Motor neuron (in vitro differentiated cells): ENCODE data around the gene MAN1C1. TPM values are rescaled to one million over a fixed set of nuclear protein-coding genes. Genes with fewer than 3 reads are reported as not detected.

Experiments
- ATAC-seq, 8 experiments: fragments of 200-7000 bp; cut with Tn5 transposase; replicated peaks in 6 of 8; 2 replicates each; pipeline ENCODE4 v1.8.0; 2021; ENCODE audit warnings: mild to moderate bottlenecking in 8 of 8, moderate library complexity in 8 of 8
- H3K27ac ChIP-seq, 2 donors: fragments of 250-450 bp; sonication (Bioruptor Pico); 2 replicates each; pipeline ENCODE4 v1.9.0; 2021; ENCODE audit warnings: antibody characterized with exemption in 2 of 2, mild to moderate bottlenecking in 2 of 2, moderate library complexity in 1 of 2
- H3K4me1 ChIP-seq, 2 donors: fragments of 250-450 bp; sonication (Bioruptor Pico); replicated peaks in 1 of 2; 2 replicates each; pipeline ENCODE4 v1.6.1; 2021; ENCODE audit warnings: antibody characterized with exemption in 2 of 2, mild to moderate bottlenecking in 2 of 2, moderate library complexity in 1 of 2
- H3K4me3 ChIP-seq, 5 donors: fragments of 250-450 bp; sonication (Bioruptor Pico); 2 replicates each; pipeline ENCODE4 v1.9.0; 2021; ENCODE audit warnings: antibody characterized with exemption in 5 of 5, mild to moderate bottlenecking in 5 of 5, moderate library complexity in 4 of 5
- WGBS, 10 experiments: fragments of 450-650 bp; shearing (Covaris generic); methylation state at CpG; one replicate each; pipeline ENCODE4 v1.0.0; 2022; 5-methylcytosine and 5-hydroxymethylcytosine counted together
- in situ Hi-C, 9 experiments: fragments of 400-800 bp; cut with MboI; loops; one replicate each; pipeline ENCODE4 v1.15.0; 2021; ENCODE audit warnings: low sequenced_read_pairs in 9 of 9, low pct_unique_long_range_greater_than_20kb in 2 of 9; ENCODE audit not compliant: unreplicated experiment in 9 of 9
- total RNA-seq, 8 experiments: library from RNA; unstranded; fragments of 300-600 nt; gene quantifications; 2 replicates each; pipeline versions ENCODE4 v1.2.3 to v1.2.4, GENCODE V29; 2022

The MAN1C1 gene
- total RNA-seq, 8 experiments from 2014 or later, result 1.2 to 67.4 (median 5.7) TPM

DNA sequence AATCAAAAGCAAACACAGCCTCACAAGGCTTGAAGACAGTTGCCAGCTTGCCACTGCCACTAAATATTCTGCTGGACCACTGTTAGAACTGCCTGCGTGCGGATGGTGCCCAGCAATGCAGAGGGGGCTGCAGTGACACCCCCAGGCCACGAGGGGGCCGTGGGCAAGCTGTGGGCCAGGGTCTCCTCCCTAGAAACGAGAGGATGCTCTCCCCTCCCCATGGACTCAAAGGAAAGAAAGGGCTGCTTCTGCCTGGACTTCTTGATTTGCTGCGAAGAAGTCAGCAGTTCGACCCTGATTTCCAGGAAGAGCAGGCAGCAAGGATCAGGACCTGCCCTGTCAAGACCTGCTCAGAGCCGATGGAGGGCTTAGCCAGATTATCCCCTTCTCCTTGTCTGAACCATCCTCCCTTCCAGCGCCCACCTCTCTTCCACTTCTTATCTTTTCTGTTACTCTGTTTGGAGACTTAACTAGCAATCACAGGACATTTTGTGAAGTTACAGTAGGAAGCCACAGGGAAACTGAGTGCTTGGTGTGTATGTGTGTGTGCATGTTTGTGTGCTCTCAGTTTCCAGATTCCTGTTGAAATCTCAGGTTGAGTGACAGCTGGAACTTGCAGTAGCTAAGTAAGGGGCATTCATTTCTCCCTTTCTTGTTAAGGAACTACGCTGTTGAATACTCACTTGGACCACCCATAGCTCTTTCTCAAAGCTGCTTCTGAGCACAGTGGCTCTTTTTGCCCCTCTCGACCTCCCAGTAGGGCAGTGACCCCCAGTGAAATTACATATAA is 2.7 kb downstream of the MAN1C1 start:
- Histone ChIP-seq H3K4me1 (peaks cover 14 to 28% of the 10 kb centered on the region in 2 donors), H3K4me3 (peak overlapping the region in 3 of 5 donors; percentile 9 to 66 (median 59)), H3K27ac (no peak overlapping the region)
- WGBS, 10 experiments, result 0 to 100% (median 33%) methylated on average over 1 to 11 of the region's 11 CpGs
- in situ Hi-C loops, result loop anchor here in 8 of 9 experiments (10.0 to 25.0 kb wide), 3 partner anchors 168 to 193 kb away; partner anchors contain the start of genes MTFR1L (in 2 of the 8) and SELENON (in 2 of the 8)
- peak in 6 of 8 experiments; percentile 3 to 31 (median 26) for ATAC-seq

GRCh38 chr1:25620211-25620610 is 3.6 kb downstream of the MAN1C1 start:
- 50 to 98% (median 92%) methylated on average over 2 to 4 of the region's 4 CpGs; no CpG with 5 or more reads in 1 of the 10 experiments for WGBS, 10 experiments
- ATAC-seq, result no peak
- no peak overlapping the region for H3K4me3 ChIP-seq
- peaks cover 14 to 28% of the 10 kb centered on the region in 2 donors for H3K4me1 ChIP-seq
- H3K27ac ChIP-seq, result no peak overlapping the region
- in situ Hi-C loops, result loop anchor here in 7 of 9 experiments (10.0 to 25.0 kb wide), 3 partner anchors 167 to 192 kb away; partner anchors contain the start of genes MTFR1L (in 2 of the 7) and SELENON (in 2 of the 7)

- WGBS, 10 experiments, result 0 to 100% (median 92%) methylated on average over 1 to 4 of the region's 4 CpGs; no CpG with 5 or more reads in 2 of the 10 experiments
- in situ Hi-C loops, result loop anchor here in 7 of 9 experiments (10.0 to 25.0 kb wide), 3 partner anchors 166 to 191 kb away; partner anchors contain the start of genes MTFR1L (in 2 of the 7) and SELENON (in 2 of the 7)
- no peak overlapping the region for H3K4me3 ChIP-seq
- no peak overlapping the region for H3K27ac ChIP-seq
- peaks cover 10 to 23% of the 10 kb centered on the region in 2 donors for H3K4me1 ChIP-seq
- no peak for ATAC-seq
Observed at GRCh38 chr1:25620701-25621350, 4.2 kb downstream of the MAN1C1 start.

DNA sequence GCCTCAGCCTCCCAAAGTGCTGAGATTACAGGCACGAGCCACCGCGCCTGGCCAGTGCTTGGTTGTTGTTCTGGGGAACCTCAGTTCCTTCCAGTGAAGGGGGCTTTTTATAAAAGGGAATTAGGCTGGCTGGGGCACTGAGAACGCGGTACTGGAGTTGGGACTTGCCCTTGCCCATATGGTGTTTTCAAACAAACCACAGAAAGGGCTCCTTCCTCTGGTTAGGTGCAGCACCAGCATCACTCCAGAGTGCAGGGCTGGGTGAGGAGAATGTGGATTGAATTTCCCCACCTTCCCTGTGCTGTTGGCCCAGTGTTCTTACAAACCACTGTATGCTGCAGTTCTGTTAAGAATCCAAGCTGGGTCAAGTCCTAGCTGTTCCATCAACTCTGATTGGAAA is 5.3 kb downstream of the MAN1C1 start:
- 80 to 96% (median 90%) methylated on average over 1 to 5 of the region's 5 CpGs; no CpG with 5 or more reads in 5 of the 10 experiments for WGBS, 10 experiments
- ATAC-seq, result no peak
- in situ Hi-C loops, result loop anchor here in 7 of 9 experiments (10.0 to 25.0 kb wide), 3 partner anchors 165 to 190 kb away; partner anchors contain the start of genes MTFR1L (in 2 of the 7) and SELENON (in 2 of the 7)
- no peak overlapping the region for H3K27ac ChIP-seq
- H3K4me3 ChIP-seq, result no peak overlapping the region
- H3K4me1 ChIP-seq, result peaks cover 10 to 23% of the 10 kb centered on the region in 2 donors

- 27 to 97% (median 77%) methylated on average over 2 to 6 of the region's 6 CpGs; no CpG with 5 or more reads in 1 of the 10 experiments for WGBS, 10 experiments
- peaks cover 10 to 23% of the 10 kb centered on the region in 2 donors for H3K4me1 ChIP-seq
- ATAC-seq, result peak in 1 of 8 experiments; percentile 2
Observed at GRCh38 chr1:25622531-25622930, 5.9 kb downstream of the MAN1C1 start.

GRCh38 chr1:25623007-25623406 is 6.4 kb downstream of the MAN1C1 start:
- no peak overlapping the region for H3K27ac ChIP-seq
- WGBS, 10 experiments, result 60 to 100% (median 82%) methylated on average over 1 to 4 of the region's 4 CpGs; no CpG with 5 or more reads in 1 of the 10 experiments
- peak in 1 of 8 experiments; percentile 12 for ATAC-seq
- in situ Hi-C loops, result loop anchor here in 7 of 9 experiments (10.0 to 25.0 kb wide), 3 partner anchors 164 to 189 kb away; partner anchors contain the start of genes MTFR1L (in 2 of the 7) and SELENON (in 2 of the 7)
- no peak overlapping the region for H3K4me3 ChIP-seq
- H3K4me1 ChIP-seq, result peaks cover 10 to 19% of the 10 kb centered on the region in 2 donors

More at GRCh38 chr1:25622531-25622930, 5.9 kb downstream of the MAN1C1 start:
- H3K4me3 ChIP-seq, result no peak overlapping the region
- no peak overlapping the region for H3K27ac ChIP-seq
- in situ Hi-C loops, result loop anchor here in 7 of 9 experiments (10.0 to 25.0 kb wide), 3 partner anchors 165 to 190 kb away; partner anchors contain the start of genes MTFR1L (in 2 of the 7) and SELENON (in 2 of the 7)

DNA sequence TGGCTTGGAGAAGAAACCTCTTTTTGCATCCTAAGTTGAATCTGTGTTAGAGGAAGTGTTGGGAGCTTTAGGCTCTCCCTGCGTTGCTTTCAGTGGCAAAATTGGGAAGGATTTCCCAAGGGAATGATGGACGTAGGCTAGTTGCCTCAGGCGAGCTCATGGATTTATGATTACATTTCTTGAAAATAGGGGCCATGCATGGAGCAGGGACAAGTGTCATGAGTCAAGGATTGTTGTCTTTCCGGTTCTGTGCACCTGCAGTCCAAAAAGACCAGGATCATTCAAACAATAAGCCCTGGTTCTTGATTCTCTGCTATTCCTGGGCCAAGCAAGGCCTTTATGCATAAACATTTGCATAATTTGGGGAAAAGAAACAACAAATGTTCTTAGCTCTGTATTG is 7.1 kb downstream of the MAN1C1 start:
- Histone ChIP-seq H3K27ac (no peak overlapping the region), H3K4me1 (peaks cover 6 to 12% of the 10 kb centered on the region in 2 donors), H3K4me3 (no peak overlapping the region)
- WGBS, 10 experiments, result 29 to 90% (median 67%) methylated on average over 1 to 4 of the region's 4 CpGs; no CpG with 5 or more reads in 2 of the 10 experiments
- no peak for ATAC-seq
- in situ Hi-C loops, result loop anchor here in 7 of 9 experiments (10.0 to 25.0 kb wide), 3 partner anchors 164 to 189 kb away; partner anchors contain the start of genes MTFR1L (in 2 of the 7) and SELENON (in 2 of the 7)

- in situ Hi-C loops, result loop anchor here in 7 of 9 experiments (10.0 to 25.0 kb wide), 3 partner anchors 163 to 188 kb away; partner anchors contain the start of genes MTFR1L (in 2 of the 7) and SELENON (in 2 of the 7)
Observed at GRCh38 chr1:25624156-25624555, 7.6 kb downstream of the MAN1C1 start.

GRCh38 chr1:25624604-25625003 is 8.0 kb downstream of the MAN1C1 start:
- H3K4me3 ChIP-seq, result no peak overlapping the region
- peaks cover 0 to 6% of the 10 kb centered on the region in 2 donors for H3K4me1 ChIP-seq
- in situ Hi-C loops, result loop anchor here in 7 of 9 experiments (10.0 to 25.0 kb wide), 3 partner anchors 163 to 188 kb away; partner anchors contain the start of genes MTFR1L (in 2 of the 7) and SELENON (in 2 of the 7)
- WGBS, 10 experiments, result 60 to 100% (median 88%) methylated on average over 2 to 5 of the region's 5 CpGs; no CpG with 5 or more reads in 2 of the 10 experiments
- no peak overlapping the region for H3K27ac ChIP-seq
- no peak for ATAC-seq

More at GRCh38 chr1:25624156-25624555, 7.6 kb downstream of the MAN1C1 start:
- Histone ChIP-seq H3K4me3 (no peak overlapping the region), H3K4me1 (peaks cover 3 to 9% of the 10 kb centered on the region in 2 donors), H3K27ac (no peak overlapping the region)
- WGBS, 10 experiments, result 0 to 100% (median 68%) methylated on average over 1 to 3 of the region's 3 CpGs; no CpG with 5 or more reads in 2 of the 10 experiments
- no peak for ATAC-seq

GRCh38 chr1:25626018-25626417 is 9.4 kb downstream of the MAN1C1 start:
- Histone ChIP-seq H3K4me1 (no peaks in the 10 kb centered on the region), H3K4me3 (no peak overlapping the region), H3K27ac (no peak overlapping the region)
- WGBS, 10 experiments, result 0 to 100% (median 100%) methylated on average over 1 to 2 of the region's 2 CpGs; no CpG with 5 or more reads in 1 of the 10 experiments
- no peak for ATAC-seq
- in situ Hi-C loops, result loop anchor here in 1 of 9 experiments (10.0 kb wide), 1 partner anchor 169 kb away; no protein-coding TSS in a partner anchor

- Histone ChIP-seq H3K4me1 (no peaks in the 10 kb centered on the region), H3K27ac (no peak overlapping the region), H3K4me3 (no peak overlapping the region)
- ATAC-seq, result peak in 2 of 8 experiments; percentile 33 to 69
- 38 to 100% (median 88%) methylated on average over 2 to 5 of the region's 5 CpGs for WGBS, 10 experiments
- in situ Hi-C loops, result loop anchor here in 1 of 9 experiments (10.0 kb wide), 1 partner anchor 166 kb away; no protein-coding TSS in a partner anchor
Observed at GRCh38 chr1:25628741-25629421, 12.3 kb downstream of the MAN1C1 start.
